ENCODE results near the gene TSPAN9. TPM values are rescaled to one million over a fixed set of nuclear protein-coding genes. Genes with fewer than 3 reads are reported as not detected.

The TSPAN9 gene
- total RNA-seq, 1 donor from 2014 or later, result 81.2 TPM

DNA sequence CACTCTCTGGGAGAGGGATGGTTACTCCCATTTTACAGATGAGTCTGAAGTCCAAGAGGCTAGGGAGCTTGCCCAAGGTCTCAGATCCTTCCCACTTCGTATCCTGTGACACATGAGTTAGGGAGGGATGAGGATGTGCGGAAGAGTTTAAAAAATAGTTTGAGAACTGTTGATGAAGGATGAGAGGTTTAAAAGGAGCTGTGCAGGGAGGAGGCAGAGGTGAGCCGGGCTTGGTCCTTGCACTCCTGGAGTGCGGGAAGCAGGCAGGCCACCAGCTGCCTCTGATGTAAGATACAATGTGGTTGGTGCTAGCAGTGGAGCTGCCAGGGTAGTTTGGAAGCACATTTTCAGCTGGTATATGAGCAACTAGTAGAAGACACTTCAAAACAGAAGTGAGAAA, 46.5 kb downstream of the TSPAN9 start:
- intact Hi-C loops (cut with DNase I), result loop anchor here (10.0 kb wide), 1 partner anchor 49 kb away; the partner anchor contains the start of gene TSPAN9
- H3K27me3 ChIP-seq, result no peaks in the 10 kb centered on the region
- no peaks in the 10 kb centered on the region for H3K9me3 ChIP-seq
- ATAC-seq, result no peak
- H3K36me3 ChIP-seq, result no peaks in the 10 kb centered on the region
- no peak for DNase-seq
- H3K4me3 ChIP-seq, result no peak overlapping the region
- TF ChIP-seq, protein P1, sequence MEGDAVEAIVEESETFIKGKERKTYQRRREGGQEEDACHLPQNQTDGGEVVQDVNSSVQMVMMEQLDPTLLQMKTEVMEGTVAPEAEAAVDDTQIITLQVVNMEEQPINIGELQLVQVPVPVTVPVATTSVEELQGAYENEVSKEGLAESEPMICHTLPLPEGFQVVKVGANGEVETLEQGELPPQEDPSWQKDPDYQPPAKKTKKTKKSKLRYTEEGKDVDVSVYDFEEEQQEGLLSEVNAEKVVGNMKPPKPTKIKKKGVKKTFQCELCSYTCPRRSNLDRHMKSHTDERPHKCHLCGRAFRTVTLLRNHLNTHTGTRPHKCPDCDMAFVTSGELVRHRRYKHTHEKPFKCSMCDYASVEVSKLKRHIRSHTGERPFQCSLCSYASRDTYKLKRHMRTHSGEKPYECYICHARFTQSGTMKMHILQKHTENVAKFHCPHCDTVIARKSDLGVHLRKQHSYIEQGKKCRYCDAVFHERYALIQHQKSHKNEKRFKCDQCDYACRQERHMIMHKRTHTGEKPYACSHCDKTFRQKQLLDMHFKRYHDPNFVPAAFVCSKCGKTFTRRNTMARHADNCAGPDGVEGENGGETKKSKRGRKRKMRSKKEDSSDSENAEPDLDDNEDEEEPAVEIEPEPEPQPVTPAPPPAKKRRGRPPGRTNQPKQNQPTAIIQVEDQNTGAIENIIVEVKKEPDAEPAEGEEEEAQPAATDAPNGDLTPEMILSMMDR (IDR thresholded peaks at IDR 0.05), result no peak
- no peak overlapping the region for H3K27ac ChIP-seq
- peaks cover 42% of the 10 kb centered on the region for H3K4me1 ChIP-seq

DNA sequence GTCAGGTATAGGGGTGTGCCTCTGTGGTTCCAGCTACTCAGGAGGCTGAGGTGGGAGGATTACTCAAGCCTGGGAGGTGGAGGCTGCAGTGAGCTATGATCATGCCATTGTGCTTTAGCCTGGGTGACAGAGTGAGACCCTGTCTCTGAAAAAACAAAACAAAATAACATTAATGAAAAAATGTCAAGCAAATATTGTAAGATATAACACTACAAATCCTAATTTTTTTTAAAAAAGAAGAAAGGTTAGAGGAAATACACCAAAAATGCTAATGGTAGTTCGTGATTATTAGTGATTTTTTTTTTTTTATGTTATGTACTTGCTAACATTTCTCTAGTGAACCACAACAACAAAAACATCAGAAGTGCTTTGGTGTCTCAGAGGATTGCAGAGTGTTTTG, 47.7 kb downstream of the TSPAN9 start:
- TF ChIP-seq, protein P1 (IDR thresholded peaks at IDR 0.05), result no peak
- no peak for DNase-seq
- H3K27me3 ChIP-seq, result no peaks in the 10 kb centered on the region
- no peaks in the 10 kb centered on the region for H3K9me3 ChIP-seq
- H3K4me1 ChIP-seq, result peaks cover 36% of the 10 kb centered on the region
- no peaks in the 10 kb centered on the region for H3K36me3 ChIP-seq
- no peak overlapping the region for H3K27ac ChIP-seq
- ATAC-seq, result no peak
- intact Hi-C loops (cut with DNase I), result loop anchor here (10.0 kb wide), 1 partner anchor 50 kb away; the partner anchor contains the start of gene TSPAN9
- H3K4me3 ChIP-seq, result no peak overlapping the region

DNA sequence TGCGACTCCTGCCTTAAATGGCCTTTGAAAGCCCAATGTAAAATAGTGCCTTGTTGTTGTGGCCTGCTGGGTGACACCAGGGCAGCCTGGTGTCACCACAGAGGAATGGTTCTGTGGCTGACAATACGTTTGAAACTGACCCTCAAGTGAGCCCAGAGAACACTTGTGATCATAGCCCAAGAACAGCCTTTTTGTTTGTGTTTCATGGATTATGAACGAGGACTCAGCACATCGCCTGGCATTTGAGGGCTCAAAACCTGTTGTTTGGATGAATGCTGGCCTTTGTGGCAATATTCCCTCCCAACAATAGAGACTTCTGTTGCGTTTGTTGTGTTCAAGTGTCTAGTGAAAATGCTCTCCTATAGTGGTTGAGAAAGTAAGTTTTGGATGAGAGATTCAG, 48.5 kb downstream of the TSPAN9 start:
- peaks cover 36% of the 10 kb centered on the region for H3K4me1 ChIP-seq
- ATAC-seq (no peak), DNase-seq (no peak)
- no peak overlapping the region for H3K4me3 ChIP-seq
- H3K9me3 ChIP-seq, result no peaks in the 10 kb centered on the region
- H3K27ac ChIP-seq, result no peak overlapping the region
- TF ChIP-seq, protein P1 (IDR thresholded peaks at IDR 0.05), result no peak
- intact Hi-C loops (cut with DNase I), result loop anchor here (10.0 kb wide), 1 partner anchor 51 kb away; the partner anchor contains the start of gene TSPAN9
- no peaks in the 10 kb centered on the region for H3K36me3 ChIP-seq
- H3K27me3 ChIP-seq, result no peaks in the 10 kb centered on the region

DNA sequence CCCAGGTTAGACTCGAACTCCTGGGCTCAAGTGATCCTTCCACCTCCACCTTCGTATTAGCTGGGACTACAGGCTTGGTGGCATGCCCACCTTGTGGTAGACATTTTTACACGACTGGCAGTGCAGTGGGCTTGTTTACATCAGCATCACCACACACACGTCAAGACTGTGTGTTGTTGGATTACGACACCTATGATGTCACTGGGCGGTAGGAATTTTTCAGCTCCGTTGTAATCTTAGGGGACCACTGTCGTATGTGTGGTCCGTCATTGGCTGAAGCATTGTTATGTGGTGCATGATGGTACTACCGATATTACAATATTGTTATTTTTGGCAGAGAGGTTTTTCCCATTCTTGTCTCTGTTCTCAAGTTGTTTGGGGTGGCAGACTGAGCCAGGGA, 50.7 kb downstream of the TSPAN9 start:
- ATAC-seq (no peak), DNase-seq (no peak)
- Histone ChIP-seq H3K4me1 (peaks cover 36% of the 10 kb centered on the region), H3K4me3 (no peak overlapping the region), H3K36me3 (no peaks in the 10 kb centered on the region), H3K9me3 (no peaks in the 10 kb centered on the region), H3K27ac (no peak overlapping the region), H3K27me3 (no peaks in the 10 kb centered on the region)
- intact Hi-C loops (cut with DNase I), result loop anchor here (10.0 kb wide), 1 partner anchor 53 kb away; the partner anchor contains the start of gene TSPAN9
- TF ChIP-seq, protein P1 (IDR thresholded peaks at IDR 0.05), result no peak

DNA sequence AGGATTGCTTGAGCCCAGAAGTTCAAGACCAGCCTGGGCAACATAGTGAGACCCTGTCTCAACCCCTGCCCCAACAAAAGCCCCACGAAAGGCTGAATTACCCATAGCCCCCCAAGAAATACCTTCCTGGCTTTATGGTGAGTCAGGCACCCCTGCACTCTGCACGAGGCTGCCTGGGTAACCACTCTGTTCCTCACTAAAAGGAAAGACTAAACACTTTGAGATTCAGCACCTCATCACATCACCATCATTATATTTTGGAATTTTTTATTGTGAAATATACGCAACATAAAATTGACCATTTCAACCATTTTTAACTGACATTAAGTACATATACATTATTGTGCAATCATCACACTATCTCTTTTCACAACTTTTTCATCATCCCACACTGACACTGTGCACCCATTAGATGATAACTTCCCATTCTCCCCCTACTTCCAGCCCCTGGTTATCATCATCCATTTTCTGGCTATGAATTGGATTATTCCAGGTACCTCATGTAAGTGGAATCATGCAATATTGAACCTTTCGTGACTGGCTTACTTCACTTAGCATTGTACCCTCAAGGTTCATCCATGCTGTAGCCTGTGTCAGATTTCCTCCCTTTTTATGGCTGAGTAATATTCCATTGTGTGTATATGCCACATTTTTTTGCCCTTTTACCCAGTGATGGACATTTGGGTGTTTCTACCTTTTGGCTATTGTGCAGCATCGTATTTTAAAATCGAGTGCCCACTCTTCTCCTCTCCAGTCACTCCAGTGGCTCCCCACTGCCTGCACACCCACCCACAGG, 51.5 kb downstream of the TSPAN9 start:
- Histone ChIP-seq H3K36me3 (no peaks in the 10 kb centered on the region), H3K27ac (no peak overlapping the region), H3K4me3 (no peak overlapping the region), H3K27me3 (no peaks in the 10 kb centered on the region), H3K4me1 (peaks cover 38% of the 10 kb centered on the region), H3K9me3 (no peaks in the 10 kb centered on the region)
- TF ChIP-seq, protein P1 (IDR thresholded peaks at IDR 0.05), result no peak
- DNase-seq (no peak), ATAC-seq (no peak)
- intact Hi-C loops (cut with DNase I), result loop anchor here (10.0 kb wide), 1 partner anchor 54 kb away; the partner anchor contains the start of gene TSPAN9

Measured in upper lobe of right lung (tissue), 1 donor.